Stimulated activated CD4-positive, alpha-beta T cell treated with anti-CD3 and anti-CD28 coated beads, Interleukin-2, amount 100 ng/mL, for 48 hours (primary cell): ENCODE data around the gene C4orf50.
"Not testable (repeated sequence)": the region's sequence is repeated elsewhere in the genome, so short reads cannot be mapped to it uniquely, and the experiment has no call there.

Source experiments
- DNase-seq, 2 donors: peaks; one replicate each; pipeline ENCODE4 v3.0.0-alpha.2; 2020

C4orf50 gene

DNA sequence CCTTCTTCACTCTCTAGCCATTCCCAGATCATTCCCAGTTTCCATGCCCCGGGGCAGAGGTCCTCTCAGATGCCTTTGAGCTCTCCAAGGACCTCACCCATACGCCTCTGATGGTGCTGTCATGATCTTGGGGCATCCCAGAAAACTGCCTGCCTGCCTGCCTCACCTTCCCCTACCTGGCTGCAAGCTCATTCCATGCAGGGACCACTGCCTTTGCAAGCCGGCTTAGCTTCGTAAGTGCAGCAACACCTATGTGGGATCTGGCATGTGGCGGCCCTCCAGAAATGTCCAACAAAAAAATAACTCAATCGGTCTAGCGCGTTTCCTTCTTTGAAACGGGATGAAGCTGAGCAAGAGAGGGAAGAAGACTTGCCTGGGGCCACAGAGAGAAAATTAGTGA lies 53.0 kb downstream of the C4orf50 start:
- DNase-seq, result no peak

DNA sequence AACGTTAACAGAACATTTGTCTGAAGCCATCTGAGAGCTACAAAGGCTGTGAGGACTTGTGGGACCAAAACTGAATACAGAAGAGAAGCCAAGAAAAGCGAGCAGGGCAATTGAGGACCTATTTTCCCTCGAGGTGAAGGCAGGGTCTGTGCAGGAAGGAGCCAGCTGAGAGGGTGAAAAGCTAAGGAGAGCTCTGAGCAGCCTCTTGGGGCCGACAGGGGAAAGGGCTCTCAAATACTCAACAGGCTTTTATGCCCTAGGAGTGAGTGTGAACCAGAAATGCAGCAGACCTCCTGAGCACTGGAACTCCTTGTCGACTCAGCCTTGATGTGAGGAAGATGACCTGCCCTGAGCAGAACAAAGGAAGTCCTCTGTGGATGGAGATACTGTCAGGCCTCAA lies 54.2 kb downstream of the C4orf50 start:
- no peak for DNase-seq

GRCh38 chr4:5963611-5964010 lies 54.6 kb downstream of the C4orf50 start:
- no peak for DNase-seq

GRCh38 chr4:5962416-5962815 lies 55.8 kb downstream of the C4orf50 start:
- DNase-seq, result no peak

DNA sequence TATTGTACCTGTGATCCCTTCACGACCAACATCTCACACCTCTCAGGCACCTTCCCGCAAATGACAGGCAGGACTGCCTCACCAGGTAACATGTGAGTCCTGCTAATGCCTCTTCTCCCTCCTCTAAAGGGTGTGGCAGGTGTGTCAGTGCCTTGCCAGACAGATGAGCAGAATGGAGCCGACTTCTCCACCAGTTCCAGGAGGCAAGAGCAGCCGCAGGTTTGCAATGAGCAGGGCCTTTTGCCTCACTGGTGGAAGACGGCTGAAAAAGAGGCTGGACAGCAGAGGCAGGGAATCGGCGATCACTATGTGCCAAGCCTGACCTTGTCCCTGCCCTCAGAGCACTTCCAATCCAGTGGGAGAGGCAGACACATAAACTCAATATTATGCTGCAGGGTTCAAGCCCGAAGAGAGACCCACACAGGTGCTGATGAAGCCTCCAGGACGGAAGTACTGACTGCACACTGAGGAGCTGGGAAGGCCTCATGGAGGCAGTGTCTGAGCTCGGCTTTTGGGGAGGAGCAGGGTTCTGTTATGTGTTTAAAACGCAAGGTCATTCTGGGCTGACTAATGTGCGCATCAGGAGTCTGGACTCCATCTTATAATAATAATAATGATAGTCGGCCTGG lies 57.9 kb downstream of the C4orf50 start:
- DNase-seq, result no peak

- DNase-seq, result no peak
Observed at GRCh38 chr4:5959211-5959982, 58.8 kb downstream of the C4orf50 start.

DNA sequence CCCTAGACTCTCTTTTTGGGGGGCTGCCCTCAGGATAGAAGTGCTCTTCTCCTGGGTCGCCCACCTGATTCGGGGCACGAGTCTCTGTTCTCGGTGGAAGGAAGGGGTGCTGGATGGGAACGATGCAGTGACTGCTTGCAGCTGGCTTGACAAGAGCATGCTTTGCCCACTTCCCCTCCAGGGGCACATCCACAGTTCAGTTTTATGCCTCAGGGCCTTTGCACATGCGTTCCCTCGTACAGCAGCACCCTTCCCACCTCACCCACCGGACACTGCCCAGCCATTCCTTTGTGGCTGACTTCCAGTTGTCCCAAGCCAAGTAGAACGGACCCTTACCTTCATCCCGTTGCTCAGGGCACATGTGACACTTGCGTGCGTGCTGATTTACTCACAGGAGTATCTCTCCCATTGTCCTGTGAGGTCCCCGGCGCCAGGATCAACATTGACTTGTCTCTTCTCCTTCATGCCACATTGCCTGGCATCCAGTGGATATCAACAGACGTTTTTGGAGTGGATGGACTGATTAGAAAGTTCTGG lies 60.0 kb downstream of the C4orf50 start:
- no peak for DNase-seq

DNA sequence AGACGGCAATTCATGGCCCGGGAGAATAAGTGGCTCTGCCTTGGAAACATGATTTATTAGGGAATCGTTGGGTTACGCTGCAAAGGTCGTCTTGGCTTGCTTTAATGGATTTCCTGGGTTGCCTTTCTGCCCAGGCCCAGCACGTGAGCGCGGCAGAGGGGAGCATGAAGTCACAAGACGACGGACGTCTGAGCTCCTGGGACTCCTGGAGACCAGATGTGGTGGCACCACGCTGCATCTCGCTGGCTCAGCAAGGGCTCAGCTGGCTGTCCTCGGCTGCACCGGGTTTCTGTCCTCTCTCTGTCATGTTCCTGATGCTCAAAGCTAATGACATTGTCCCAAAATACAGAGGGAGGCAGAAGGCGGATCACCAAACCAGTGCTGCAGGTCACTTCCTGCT lies 61.2 kb downstream of the C4orf50 start:
- no peak for DNase-seq

DNA sequence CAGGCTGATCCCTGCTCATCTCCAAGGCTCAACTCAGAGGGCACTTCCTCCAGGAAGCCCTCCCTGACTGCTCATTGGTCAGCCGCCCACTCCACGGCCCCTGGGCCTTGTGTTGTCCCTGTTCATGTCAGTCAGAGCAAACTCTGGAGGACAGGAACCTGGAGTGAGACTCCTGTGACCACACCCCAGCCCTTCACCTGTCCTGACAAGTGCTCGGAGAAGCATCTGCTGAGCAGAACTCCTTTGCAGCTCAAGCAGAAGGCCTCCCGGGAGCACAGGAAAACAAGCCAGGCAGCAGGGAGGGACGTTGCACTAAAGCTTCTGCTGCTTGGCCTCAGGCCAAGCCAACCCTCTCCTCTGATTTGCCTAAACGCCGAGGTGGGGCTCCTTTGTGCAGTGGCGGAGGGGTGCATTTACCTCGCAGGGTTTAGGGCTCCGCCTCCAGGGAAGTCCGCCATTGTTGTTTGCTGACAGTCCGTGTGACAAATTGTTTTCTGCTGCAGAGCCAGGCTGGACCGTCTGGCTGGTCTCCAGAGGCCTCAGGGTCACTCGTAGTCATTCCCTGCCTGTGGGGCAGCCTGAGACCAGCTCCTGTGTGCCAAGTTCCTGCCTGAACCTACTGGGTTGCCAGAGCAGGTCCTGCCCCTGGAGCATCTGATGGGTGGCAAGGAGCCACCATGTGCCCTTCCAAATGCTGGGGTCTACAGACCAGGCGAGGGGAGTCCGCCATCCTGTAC lies 61.8 kb downstream of the C4orf50 start:
- no peak for DNase-seq

DNA sequence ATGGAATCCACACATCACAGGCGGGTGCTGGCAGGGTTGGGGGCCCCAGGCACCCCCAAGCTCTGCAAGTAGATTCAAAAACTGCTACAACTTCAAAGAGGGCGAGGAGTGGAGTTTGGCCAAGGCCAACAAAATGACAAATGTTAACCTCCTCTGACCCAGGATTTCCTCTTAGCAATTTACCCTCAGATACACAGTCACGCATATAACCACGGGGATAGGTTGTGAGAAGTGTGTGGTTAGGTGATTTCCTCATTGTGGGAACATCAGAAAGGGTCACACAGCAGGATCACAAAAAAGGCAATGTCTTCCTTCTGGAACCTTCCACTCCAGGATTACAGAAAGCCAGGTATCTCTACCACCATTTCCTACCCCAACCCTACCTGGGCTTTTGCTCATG lies 62.4 kb downstream of the C4orf50 start:
- DNase-seq, result no peak

DNA sequence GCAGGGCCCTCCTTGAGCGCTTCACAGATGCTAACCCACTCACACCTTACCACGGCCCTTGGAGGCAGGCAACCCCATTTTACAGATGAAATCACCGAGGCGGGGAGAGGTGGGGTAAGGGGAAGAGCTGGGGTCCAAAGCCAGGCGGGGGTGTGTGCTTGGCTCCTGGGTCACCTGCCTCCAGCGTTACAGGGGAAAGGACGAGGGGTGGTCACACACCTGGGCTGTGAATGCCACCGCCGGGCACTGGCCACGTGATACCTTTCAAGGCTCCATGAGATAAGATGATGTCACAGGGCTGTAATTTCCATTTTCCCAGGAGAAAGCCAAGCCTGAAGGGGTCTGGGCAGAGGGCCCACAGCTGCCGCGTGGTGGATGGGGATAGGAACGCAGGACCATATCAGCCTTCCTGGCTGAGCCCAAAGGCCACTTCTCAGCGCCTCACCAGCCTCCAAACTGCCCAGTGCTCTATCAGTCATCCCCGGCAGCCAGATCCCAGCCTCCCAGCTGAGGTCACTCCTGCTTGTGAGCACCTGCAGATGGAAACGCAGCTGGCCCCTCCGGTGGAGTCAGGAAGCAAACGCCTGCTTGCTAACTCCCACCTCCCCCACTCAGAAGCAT lies 62.9 kb downstream of the C4orf50 start:
- DNase-seq, result no peak

DNA sequence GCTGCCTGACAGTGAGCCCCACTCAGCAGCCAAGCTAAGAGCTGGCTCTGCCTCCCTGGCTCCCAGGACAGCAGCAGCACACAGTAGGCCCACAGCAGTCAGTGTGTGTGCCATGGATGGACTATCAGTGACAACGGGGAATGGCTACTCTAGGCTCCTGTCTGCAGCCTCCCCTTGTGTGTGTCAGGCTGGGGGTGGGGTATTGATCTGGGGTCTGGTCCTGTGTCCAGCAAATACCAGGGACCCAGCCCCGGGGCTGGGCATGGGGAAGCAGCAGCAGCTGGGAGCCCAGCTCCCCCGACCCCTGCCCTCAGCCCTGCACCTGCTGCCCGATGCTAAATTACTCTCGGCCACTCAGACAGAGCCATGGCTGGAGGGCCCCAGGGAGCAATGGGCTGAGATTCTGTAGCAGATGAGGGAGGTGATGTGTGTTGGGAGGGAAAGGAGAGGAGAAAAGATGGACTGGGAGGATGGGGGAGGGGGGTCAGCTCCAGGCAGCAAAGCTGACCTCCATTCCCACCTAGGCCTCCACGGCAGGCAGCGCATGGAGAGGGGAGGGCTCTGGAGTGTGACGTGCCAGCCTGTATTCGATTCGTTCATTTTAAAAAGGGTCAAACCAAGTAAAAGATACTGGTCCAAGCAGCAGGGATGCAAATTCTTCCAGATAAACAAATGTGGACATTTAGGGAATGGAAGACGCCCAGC lies 64.0 kb downstream of the C4orf50 start:
- DNase-seq, result no peak

GRCh38 chr4:5952975-5953951 lies 65.0 kb downstream of the C4orf50 start:
- DNase-seq, result no peak

DNA sequence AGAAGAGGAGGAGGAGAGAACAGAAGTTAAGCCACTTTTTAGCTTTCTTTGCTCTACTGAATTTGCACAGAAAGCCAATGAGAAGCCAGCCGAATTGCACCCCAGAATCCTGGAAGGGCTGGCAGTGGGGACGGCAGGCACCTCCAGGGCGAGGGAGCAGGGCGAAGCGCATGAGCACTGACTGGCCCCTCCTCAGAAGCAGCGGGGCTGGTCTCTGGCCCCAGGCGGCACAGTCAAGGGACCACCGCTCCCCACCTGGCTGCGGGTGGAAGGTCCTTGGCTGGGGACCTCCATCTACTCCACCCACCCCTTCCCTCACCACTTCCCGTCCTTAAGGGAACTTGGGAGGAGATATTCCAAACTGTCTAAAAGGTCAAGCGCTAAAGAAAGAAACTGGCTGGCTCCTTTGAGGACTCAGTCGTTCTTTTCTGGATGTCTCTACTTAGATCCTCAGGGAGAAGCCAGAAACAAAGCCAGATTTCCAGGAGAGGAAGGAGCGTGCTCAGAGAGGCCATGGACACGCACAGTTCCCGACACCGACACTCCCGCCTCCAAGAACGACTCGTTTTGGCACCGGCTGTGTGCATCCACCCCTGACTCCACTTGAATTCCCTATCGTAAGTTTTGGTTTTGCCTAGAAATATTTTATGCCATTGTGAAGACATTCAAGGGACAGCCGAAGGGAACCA lies 65.8 kb downstream of the C4orf50 start:
- DNase-seq, result no peak

DNA sequence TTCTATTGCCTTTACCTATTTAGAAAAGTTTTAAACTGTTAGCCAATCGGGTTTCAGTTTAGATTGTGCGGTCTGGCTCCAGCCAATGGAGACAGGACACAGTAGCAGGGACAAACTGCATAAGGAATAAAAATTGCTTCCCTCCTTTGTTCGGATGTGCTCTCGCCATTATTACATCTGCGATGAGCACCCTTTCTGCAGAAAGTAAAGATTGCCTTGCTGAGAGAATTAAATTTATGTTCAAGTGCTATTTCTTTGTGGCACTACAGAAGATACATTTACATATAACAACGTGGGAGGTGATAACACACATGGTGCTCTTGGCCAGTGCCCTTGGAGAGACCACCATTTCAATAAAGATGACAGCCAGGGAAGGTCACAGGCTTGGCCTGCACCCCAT lies 71.6 kb downstream of the C4orf50 start:
- DNase-seq, result not testable (repeated sequence)

GRCh38 chr4:5945936-5946335 lies 72.3 kb downstream of the C4orf50 start:
- DNase-seq, result no peak

DNA sequence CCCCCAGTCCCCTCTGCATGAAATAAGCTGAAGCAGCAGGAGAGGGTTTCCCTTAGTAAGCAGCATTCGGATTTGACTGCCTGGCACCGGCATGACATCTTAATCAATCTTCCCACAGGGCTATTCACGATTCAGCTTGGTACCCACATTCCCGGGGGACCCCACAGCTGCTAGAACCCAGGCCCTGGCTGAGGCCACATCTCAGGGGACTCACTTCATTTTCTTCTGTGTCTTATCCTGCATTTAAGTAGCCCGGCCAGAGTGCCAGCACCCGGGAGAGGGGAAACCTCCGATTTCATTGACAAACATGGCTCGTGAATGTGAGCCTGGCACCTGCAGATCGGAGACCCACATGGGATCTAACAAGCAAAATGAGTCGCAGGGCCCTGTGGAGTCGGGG lies 73.1 kb downstream of the C4orf50 start:
- no peak for DNase-seq

GRCh38 chr4:5943561-5943960 lies 74.7 kb downstream of the C4orf50 start:
- no peak for DNase-seq

GRCh38 chr4:5942947-5943346 lies 75.3 kb downstream of the C4orf50 start:
- DNase-seq, result no peak

DNA sequence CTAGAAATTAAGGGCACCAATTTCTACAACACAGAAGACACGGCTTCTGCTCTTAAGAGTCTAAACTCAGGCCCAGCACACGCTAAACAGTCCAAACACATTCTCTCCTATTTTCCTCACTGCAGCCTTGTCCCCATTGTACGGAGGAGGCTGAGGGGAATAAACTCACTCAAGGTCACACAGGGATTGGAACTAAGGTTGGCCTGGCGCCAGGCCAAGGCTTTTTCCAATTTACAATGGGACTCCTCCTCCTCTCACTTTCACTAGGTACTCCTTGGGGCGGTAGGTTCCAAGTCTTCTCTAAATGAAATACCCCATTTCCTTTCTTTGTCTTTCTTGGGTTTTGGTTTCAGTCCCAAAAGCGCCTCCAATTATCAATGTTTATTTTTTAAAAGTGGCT lies 76.6 kb downstream of the C4orf50 start:
- no peak for DNase-seq
